HepG2 (cell line): ENCODE data around the gene INTS4. TPM values are rescaled to one million over a fixed set of nuclear protein-coding genes. Genes with fewer than 3 reads are reported as not detected.

Source experiments
- ARID2 ChIP-seq: sonication (generic); formaldehyde crosslinking; IDR thresholded peaks from 2 replicates; pipeline ENCODE4 v1.8.1; 2022; ENCODE audit warnings: mild to moderate bottlenecking, missing genetic modification reagents, borderline replicate concordance
- CBX1 ChIP-seq: IDR thresholded peaks from one replicate; pipeline ENCODE4 v1.6.1; 2016; ENCODE audit warnings: antibody characterized with exemption, low read depth
- CEBPG ChIP-seq: IDR thresholded peaks from 2 replicates; pipeline ENCODE4 v1.6.1; 2016
- DPF2 ChIP-seq: sonication (generic); formaldehyde crosslinking; IDR thresholded peaks from 2 replicates; pipeline ENCODE4 v1.4.0; 2020; ENCODE audit warnings: mild to moderate bottlenecking, low read depth, missing genetic modification reagents, borderline replicate concordance
- FOXK2 ChIP-seq: fragments of 450-650 bp; IDR thresholded peaks from 2 replicates; pipeline ENCODE4 v1.6.1; 2016
- HDAC6 ChIP-seq: fragments of 200-600 bp; sonication (generic); IDR thresholded peaks from 2 replicates; pipeline ENCODE4 v1.7.0; 2017; ENCODE audit warnings: mild to moderate bottlenecking, antibody characterized with exemption, low read length, low read depth
- NFE2 ChIP-seq: sonication (generic); formaldehyde crosslinking; IDR thresholded peaks from 2 replicates; pipeline ENCODE4 v1.4.0; 2020; ENCODE audit warnings: missing genetic modification reagents
- NFIC ChIP-seq: IDR thresholded peaks from 2 replicates; pipeline ENCODE4 v1.6.1; 2012; ENCODE audit warnings: mild to moderate bottlenecking, low read length, inconsistent platforms
- RARG ChIP-seq: sonication (generic); formaldehyde crosslinking; IDR thresholded peaks from 2 replicates; pipeline ENCODE4 v1.4.0; 2020; ENCODE audit warnings: low read depth, mild to moderate bottlenecking, missing genetic modification reagents
- SMARCC2 ChIP-seq: fragments of 450-650 bp; IDR thresholded peaks from 2 replicates; pipeline ENCODE4 v1.6.1; 2017; ENCODE audit warnings: antibody characterized with exemption, mild to moderate bottlenecking
- SOX13 ChIP-seq, 3 experiments: fragments of 450-650 bp in 1 of 3; sonication (generic) in 1 of 3; formaldehyde crosslinking in 1 of 3; IDR thresholded peaks in 2 of 3; conservative IDR thresholded peaks in 1 of 3; 2 replicates each; pipeline versions ENCODE4 v1.5.0 to v1.6.1; 2016 to 2020; ENCODE audit warnings: antibody characterized with exemption in 1 of 3, mild to moderate bottlenecking in 1 of 3, missing compliant biosample characterization in 1 of 3, missing genetic modification reagents in 1 of 3, moderate library complexity in 1 of 3
- SOX5 ChIP-seq: IDR thresholded peaks from 2 replicates; pipeline ENCODE4 v1.6.1; 2016; ENCODE audit warnings: borderline replicate concordance
- TERF1 ChIP-seq: sonication (generic); formaldehyde crosslinking; IDR thresholded peaks from 2 replicates; pipeline ENCODE4 v1.8.0; 2022; ENCODE audit warnings: mild to moderate bottlenecking, missing genetic modification reagents, moderate library complexity
- THAP11 ChIP-seq: IDR thresholded peaks from 2 replicates; pipeline ENCODE4 v1.6.1; 2016; ENCODE audit warnings: missing biosample characterization, missing genetic modification reagents
- THAP9 ChIP-seq: sonication (generic); formaldehyde crosslinking; IDR thresholded peaks from 2 replicates; pipeline ENCODE4; 2020; ENCODE audit warnings: missing genetic modification reagents, mild to moderate bottlenecking, borderline replicate concordance
- TOE1 ChIP-seq: sonication (generic); formaldehyde crosslinking; IDR thresholded peaks from 2 replicates; pipeline ENCODE4 v1.4.0; 2020; ENCODE audit warnings: mild to moderate bottlenecking, missing genetic modification reagents
- ZNF17 ChIP-seq: sonication (generic); formaldehyde crosslinking; IDR thresholded peaks from 2 replicates; pipeline ENCODE4 v1.5.0; 2020; ENCODE audit warnings: mild to moderate bottlenecking, missing genetic modification reagents
- ZNF33B ChIP-seq: sonication (generic); formaldehyde crosslinking; IDR thresholded peaks from 2 replicates; pipeline ENCODE4 v1.5.1; 2020; ENCODE audit warnings: mild to moderate bottlenecking, missing genetic modification reagents
- ZNF792 ChIP-seq: IDR thresholded peaks from 2 replicates; pipeline ENCODE4 v1.6.1; 2016
- ZNF83 ChIP-seq: sonication (generic); formaldehyde crosslinking; IDR thresholded peaks from 2 replicates; pipeline ENCODE4 v1.4.0; 2020; ENCODE audit warnings: missing genetic modification reagents, mild to moderate bottlenecking, borderline replicate concordance
- polyA plus RNA-seq, 8 experiments: library from polyadenylated mRNA; depleted of rRNA in 3 of 8; stranded (reverse) in 7 of 8; unstranded in 1 of 8; fragments of >200 nt; fragmentation: Illumina TruSeq in 4 of 8; extraction: Trizol in 4 of 8; gene quantifications; 2 replicates each; pipeline versions ENCODE4 v1.2.1 to v1.2.3, GENCODE V29; 2011 to 2016; ENCODE audit warnings: low read depth in 4 of 8, missing spikeins in 1 of 8, mixed read lengths in 1 of 8; ENCODE audit not compliant: insufficient read depth in 1 of 8
- total RNA-seq, 5 experiments: library from RNA; depleted of rRNA; stranded (reverse); fragments of >200 nt; fragmentation: Illumina TruSeq; extraction: Trizol; gene quantifications; 2 replicates each; pipeline ENCODE4 v1.2.3, GENCODE V29; 2016; ENCODE audit warnings: low read depth in 1 of 5
- TF ChIP-seq, protein P1 (sequence below): sonication (generic); formaldehyde crosslinking; IDR thresholded peaks from 2 replicates; pipeline ENCODE4 v1.5.0; 2020; ENCODE audit warnings: missing genetic modification reagents
- TF ChIP-seq, protein P2 (sequence below): sonication (generic); formaldehyde crosslinking; IDR thresholded peaks from 2 replicates; pipeline ENCODE4 v1.8.0; 2022; ENCODE audit warnings: missing genetic modification reagents, mild to moderate bottlenecking, inconsistent platforms, borderline replicate concordance

Gene INTS4
- total and polyA plus RNA-seq, 2 of the 13 experiments (the other 11 are each of a cell fraction or from before 2014, with no cell fraction given): 37.3 to 44.8 TPM

GRCh38 chr11:77994434-77995362 is at the start of gene INTS4 (continued):
- TF ChIP-seq, protein P1, sequence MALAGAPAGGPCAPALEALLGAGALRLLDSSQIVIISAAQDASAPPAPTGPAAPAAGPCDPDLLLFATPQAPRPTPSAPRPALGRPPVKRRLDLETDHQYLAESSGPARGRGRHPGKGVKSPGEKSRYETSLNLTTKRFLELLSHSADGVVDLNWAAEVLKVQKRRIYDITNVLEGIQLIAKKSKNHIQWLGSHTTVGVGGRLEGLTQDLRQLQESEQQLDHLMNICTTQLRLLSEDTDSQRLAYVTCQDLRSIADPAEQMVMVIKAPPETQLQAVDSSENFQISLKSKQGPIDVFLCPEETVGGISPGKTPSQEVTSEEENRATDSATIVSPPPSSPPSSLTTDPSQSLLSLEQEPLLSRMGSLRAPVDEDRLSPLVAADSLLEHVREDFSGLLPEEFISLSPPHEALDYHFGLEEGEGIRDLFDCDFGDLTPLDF (CRISPR knock-in tag): peak; percentile 59; the same call in 1 of the 2 replicates
- TF ChIP-seq TERF1 (no peak), TOE1 (no peak), CEBPG (CRISPR knock-in tag) (peak; percentile 34), SOX13 (IDR thresholded peaks at IDR 0.05) (0 out of 2 replicates have a peak, but pooled peaks have one; percentile 35), SOX13 (CRISPR knock-in tag; conservative IDR thresholded peaks at IDR 0.05 in 1 of 2, IDR thresholded peaks at IDR 0.05 in 1 of 2) (no peak), CBX1 (no peak), NFE2 (CRISPR knock-in tag) (no peak), ZNF83 (CRISPR knock-in tag) (no peak), ARID2 (no peak), RARG (CRISPR knock-in tag) (no peak), FOXK2 (peak; percentile 85), HDAC6 (no peak), SOX5 (CRISPR knock-in tag) (peak; percentile 26; the same call in 1 of the 2 replicates), ZNF792 (peak; percentile 56; the same call in 1 of the 2 replicates), ZNF17 (CRISPR knock-in tag) (no peak), SMARCC2 (no peak), THAP9 (CRISPR knock-in tag) (peak; percentile 98), NFIC (no peak), DPF2 (CRISPR knock-in tag) (no peak), ZNF33B (CRISPR knock-in tag) (no peak; the same call in 1 of the 2 replicates), THAP11 (CRISPR knock-in tag) (peak; percentile 96)
- TF ChIP-seq, protein P2, sequence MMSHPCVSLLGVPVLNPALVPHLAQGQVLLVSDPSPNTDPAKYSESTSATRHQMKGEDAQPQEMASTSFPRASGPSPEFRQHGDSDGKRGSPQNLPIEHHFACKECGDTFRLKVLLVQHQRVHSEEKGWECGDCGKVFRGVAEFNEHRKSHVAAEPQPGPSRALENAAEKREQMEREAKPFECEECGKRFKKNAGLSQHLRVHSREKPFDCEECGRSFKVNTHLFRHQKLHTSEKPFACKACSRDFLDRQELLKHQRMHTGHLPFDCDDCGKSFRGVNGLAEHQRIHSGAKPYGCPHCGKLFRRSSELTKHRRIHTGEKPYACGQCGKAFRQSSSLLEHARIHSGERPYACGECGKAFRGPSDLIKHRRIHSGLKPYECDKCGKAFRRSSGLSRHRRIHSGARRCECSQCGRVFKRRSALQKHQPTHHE (CRISPR knock-in tag): peak; percentile 89
